GM10266 (cell line): ENCODE measurements around the gene NGF.

Experiments used
- DNase-seq: peaks from one replicate; pipeline ENCODE4 v3.0.0; 2012; ENCODE audit errors: extremely low spot score
- TF ChIP-seq, protein P1 (sequence below): IDR thresholded peaks from 2 replicates; pipeline ENCODE4 v1.5.1; 2012; ENCODE audit warnings: mild to moderate bottlenecking, low read depth; ENCODE audit not compliant: control insufficient read depth, insufficient read depth; ENCODE audit errors: missing control alignments

Gene NGF

DNA sequence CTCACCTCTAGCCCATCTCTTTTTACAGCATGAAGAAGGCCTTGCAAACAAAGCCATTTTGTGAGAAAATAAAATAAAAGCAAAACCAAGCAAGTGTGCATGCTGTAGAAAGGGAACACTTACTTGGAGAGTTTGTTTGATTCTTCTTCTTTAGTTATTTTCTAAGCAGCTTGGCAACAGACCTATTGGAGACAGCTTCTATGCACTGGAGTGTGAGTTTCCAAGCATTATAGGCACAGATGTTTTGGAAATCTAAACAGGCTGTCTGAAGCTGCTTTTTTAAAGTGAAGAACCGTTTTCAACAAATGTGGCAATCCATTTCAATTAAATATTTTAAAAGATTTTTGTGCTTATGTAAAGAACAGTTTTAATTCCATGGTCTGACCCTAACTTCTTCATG, 76.6 kb downstream of the NGF start:
- TF ChIP-seq, protein P1, sequence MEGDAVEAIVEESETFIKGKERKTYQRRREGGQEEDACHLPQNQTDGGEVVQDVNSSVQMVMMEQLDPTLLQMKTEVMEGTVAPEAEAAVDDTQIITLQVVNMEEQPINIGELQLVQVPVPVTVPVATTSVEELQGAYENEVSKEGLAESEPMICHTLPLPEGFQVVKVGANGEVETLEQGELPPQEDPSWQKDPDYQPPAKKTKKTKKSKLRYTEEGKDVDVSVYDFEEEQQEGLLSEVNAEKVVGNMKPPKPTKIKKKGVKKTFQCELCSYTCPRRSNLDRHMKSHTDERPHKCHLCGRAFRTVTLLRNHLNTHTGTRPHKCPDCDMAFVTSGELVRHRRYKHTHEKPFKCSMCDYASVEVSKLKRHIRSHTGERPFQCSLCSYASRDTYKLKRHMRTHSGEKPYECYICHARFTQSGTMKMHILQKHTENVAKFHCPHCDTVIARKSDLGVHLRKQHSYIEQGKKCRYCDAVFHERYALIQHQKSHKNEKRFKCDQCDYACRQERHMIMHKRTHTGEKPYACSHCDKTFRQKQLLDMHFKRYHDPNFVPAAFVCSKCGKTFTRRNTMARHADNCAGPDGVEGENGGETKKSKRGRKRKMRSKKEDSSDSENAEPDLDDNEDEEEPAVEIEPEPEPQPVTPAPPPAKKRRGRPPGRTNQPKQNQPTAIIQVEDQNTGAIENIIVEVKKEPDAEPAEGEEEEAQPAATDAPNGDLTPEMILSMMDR = no peak
- DNase-seq = no peak

DNA sequence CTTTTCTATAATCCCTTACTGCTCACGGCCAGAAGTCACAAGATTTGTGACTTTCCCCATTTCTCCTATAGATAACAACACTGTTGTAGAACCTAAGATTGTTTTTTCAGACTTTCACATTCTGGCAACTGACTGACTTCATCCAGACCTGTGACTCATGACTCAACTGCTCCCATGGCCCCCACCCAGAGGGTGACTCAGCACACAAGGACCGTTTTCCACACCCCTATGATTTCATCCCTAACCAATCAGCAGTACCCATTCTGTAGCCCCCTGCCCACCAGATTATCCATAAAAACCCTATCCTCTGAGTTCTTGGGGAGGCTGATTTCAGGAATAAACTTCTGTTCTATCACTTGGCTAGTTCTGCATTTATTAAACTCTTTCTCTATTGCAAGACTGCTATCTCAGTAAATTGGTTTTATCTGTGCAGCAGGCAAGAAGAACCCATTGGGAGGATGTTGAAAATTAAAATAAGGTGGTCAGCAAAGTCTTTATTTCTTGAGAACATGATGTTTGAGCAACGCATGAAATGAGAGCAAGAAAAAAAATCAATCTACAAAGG, 79.7 kb downstream of the NGF start:
- TF ChIP-seq, protein P1 = no peak
- DNase-seq = no peak

DNA sequence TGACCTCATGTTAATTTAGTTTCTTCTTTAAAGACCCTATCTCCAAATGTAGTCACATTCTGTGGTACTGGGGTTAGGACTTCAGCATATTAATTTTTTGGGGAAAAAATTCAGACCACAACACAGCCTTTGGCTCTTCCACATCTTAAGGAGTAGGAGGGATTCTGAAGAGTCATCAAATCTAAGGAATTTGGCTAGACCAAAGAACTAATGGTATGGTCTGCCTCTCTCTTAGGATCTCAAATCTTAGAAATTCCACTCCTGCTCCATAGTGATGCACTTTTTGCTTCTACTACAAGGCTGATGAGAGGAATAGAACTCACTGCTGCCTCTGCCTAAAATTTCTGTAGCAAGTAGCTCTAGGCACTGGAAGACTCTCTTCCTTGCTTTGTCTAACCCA, 80.5 kb downstream of the NGF start:
- DNase-seq = no peak
- TF ChIP-seq, protein P1 = no peak

DNA sequence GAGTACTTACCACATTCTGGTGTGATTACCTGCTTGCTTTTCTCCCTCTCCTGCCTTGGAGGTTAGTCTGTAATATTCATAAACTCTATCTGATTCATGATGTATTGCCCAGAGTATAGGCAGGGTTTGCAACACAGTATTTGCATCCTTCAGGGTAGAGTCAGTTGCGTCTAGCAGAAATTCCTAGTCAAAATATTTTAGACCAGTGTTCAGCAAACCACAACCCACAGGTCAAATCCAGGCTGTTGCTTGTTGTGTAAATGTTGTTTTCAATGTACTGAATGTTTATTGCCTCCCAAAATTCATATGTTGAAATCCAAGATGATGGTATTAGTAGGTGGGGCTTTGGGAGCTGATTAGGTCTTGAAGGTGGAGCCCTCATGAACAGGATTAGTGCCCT, 82.9 kb downstream of the NGF start:
- TF ChIP-seq, protein P1 = no peak
- no peak for DNase-seq

DNA sequence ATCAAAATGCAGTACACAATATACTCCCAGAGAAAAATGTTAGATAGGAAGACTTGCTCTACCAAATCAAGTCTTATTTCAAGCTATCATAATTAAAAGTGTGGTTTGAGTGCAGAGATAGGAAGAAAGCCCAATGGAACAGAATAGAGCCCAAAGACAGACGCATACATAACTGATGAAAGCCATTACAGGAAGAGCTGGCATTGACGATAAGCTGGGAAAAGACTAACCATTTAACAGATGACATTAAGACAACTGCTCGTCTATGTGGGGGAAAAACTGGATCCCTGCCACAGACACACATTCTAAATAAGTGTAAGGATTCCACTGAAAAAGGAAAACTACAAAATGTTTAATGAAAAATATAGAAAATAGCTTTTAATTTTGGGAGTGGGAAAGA, 85.5 kb downstream of the NGF start:
- DNase-seq = no peak
- TF ChIP-seq, protein P1 = no peak

DNA sequence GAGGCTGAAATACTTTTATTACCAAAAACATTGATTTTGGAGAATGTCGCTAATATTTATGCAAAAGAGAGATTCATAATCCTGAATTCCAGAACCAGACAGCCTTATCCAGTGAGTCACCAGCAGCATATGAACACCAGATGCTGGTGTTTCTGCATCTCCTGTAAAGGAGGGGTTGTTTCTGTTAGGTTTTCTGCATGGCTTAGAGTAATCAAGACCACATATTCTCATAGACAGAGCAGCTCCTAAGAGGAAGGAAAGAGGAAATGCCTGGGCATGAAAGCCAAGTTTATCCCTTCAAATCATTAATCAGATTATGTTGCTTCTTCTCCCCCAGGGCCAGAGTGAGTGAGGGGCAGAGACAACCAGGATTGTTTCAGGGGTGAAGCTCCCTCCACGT, 86.2 kb downstream of the NGF start:
- no peak for DNase-seq
- TF ChIP-seq, protein P1 = no peak

DNA sequence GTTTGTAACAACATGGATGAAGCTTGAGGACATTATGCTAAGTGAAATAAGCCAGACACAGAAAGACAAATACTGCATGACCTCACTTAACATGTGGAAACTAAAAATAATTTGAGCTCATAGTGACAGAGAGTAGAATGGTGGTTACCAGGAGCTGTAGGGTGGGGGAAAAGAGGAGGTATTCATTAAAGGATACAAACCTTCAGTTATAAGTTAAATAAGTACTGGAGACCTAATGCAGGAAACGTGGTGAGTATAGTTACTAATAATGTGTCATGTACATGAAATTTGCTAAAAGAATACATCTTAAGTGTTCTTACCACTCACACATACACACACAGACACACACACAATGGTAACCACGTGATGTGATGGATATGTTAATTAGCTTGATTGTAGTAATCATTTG, 86.7 kb downstream of the NGF start:
- no peak for DNase-seq
- TF ChIP-seq, protein P1 = no peak
